Vagina (tissue), 2 donors: ENCODE results near the gene SPEF1. TPM values are rescaled to one million over a fixed set of nuclear protein-coding genes. Genes with fewer than 3 reads are reported as not detected.
A peak's percentile ranks its signal among the peaks of the same experiment; 100 is the strongest.

ENCODE experiments used
- DNase-seq, 2 donors: peaks; one replicate each; pipeline ENCODE4 v3.0.0-alpha.2; 2017; ENCODE audit errors: extremely low spot score in 2 of 2
- H3K27ac ChIP-seq: fragments of 200-600 bp; sonication (generic); one replicate; pipeline ENCODE4 v1.5.1; 2019
- H3K27me3 ChIP-seq: fragments of 200-600 bp; sonication (generic); one replicate; pipeline ENCODE4 v1.5.1; 2019
- H3K36me3 ChIP-seq, 2 donors: fragments of 200-600 bp; sonication (generic); one replicate each; pipeline ENCODE4 v1.5.1; 2017 to 2019
- H3K4me1 ChIP-seq: fragments of 200-600 bp; sonication (generic); one replicate; pipeline ENCODE4 v1.5.1; 2019
- H3K4me3 ChIP-seq, 2 donors: fragments of 200-600 bp; sonication (generic); 1 replicate in 1 of 2; 2 replicates in 1 of 2; pipeline ENCODE4 v1.5.1; 2016 to 2019
- H3K9me3 ChIP-seq: fragments of 200-600 bp; sonication (generic); one replicate; pipeline ENCODE4 v1.5.1; 2019
- POLR2A ChIP-seq, 2 donors: fragments of 450-650 bp; IDR thresholded peaks; one replicate each; pipeline ENCODE4 v1.6.1; 2017; ENCODE audit warnings: antibody characterized with exemption in 2 of 2, mild to moderate bottlenecking in 2 of 2, moderate library complexity in 2 of 2
- POLR2AphosphoS5 ChIP-seq, 2 donors: sonication (generic); formaldehyde crosslinking; IDR thresholded peaks; one replicate each; pipeline ENCODE4 v1.9.0; 2017; ENCODE audit warnings: antibody characterized with exemption in 2 of 2, mild to moderate bottlenecking in 2 of 2, low read depth in 1 of 2; ENCODE audit not compliant: insufficient read depth in 1 of 2
- intact Hi-C: fragments of 100-400 bp; cut with DNase I; formaldehyde crosslinking; loops from one replicate; pipeline ENCODE4 v1.15.1; 2023
- total RNA-seq: library from RNA; depleted of rRNA; stranded (reverse); fragments of >200 nt; gene quantifications from one replicate; pipeline ENCODE4 v1.2.3, GENCODE V29; 2016
- TF ChIP-seq, protein P1 (sequence below), 3 experiments: fragments of 450-650 bp in 2 of 3; fragments of 200-600 bp in 1 of 3; sonication (generic) in 1 of 3; IDR thresholded peaks; one replicate each; pipeline ENCODE4 v1.5.1; 2017 to 2019; ENCODE audit warnings: antibody characterized with exemption in 3 of 3, mild to moderate bottlenecking in 2 of 3, moderate library complexity in 2 of 3

Gene SPEF1
- total RNA-seq, 1 donor from 2014 or later = not detected

- no peaks in the 10 kb centered on the region for H3K27me3 ChIP-seq
- H3K4me1 ChIP-seq = peaks cover 52% of the 10 kb centered on the region
- TF ChIP-seq POLR2AphosphoS5 (IDR thresholded peaks at IDR 0.05; ENCODE audit: insufficient read depth in 1 of 2, low read depth in 1 of 2) (no peak), POLR2A (IDR thresholded peaks at IDR 0.05) (no peak)
- TF ChIP-seq, protein P1, sequence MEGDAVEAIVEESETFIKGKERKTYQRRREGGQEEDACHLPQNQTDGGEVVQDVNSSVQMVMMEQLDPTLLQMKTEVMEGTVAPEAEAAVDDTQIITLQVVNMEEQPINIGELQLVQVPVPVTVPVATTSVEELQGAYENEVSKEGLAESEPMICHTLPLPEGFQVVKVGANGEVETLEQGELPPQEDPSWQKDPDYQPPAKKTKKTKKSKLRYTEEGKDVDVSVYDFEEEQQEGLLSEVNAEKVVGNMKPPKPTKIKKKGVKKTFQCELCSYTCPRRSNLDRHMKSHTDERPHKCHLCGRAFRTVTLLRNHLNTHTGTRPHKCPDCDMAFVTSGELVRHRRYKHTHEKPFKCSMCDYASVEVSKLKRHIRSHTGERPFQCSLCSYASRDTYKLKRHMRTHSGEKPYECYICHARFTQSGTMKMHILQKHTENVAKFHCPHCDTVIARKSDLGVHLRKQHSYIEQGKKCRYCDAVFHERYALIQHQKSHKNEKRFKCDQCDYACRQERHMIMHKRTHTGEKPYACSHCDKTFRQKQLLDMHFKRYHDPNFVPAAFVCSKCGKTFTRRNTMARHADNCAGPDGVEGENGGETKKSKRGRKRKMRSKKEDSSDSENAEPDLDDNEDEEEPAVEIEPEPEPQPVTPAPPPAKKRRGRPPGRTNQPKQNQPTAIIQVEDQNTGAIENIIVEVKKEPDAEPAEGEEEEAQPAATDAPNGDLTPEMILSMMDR (IDR thresholded peaks at IDR 0.05) = no peak
- peak in 1 of 2 donors; percentile 79 for DNase-seq
- H3K9me3 ChIP-seq = no peaks in the 10 kb centered on the region
- no peak overlapping the region for H3K4me3 ChIP-seq
- H3K36me3 ChIP-seq = peaks cover 0 to 46% of the 10 kb centered on the region in 2 donors
- intact Hi-C loops = no loop called here
- peak overlapping the region; percentile 95 for H3K27ac ChIP-seq
These were observed 23.5 kb upstream of the SPEF1 start for GRCh38 chr20:3804781-3805180.

- intact Hi-C loops = no loop called here
- Histone ChIP-seq H3K4me1 (peaks cover 54% of the 10 kb centered on the region), H3K27ac (peak overlapping the region; percentile 95), H3K36me3 (peaks cover 0 to 46% of the 10 kb centered on the region in 2 donors), H3K9me3 (no peaks in the 10 kb centered on the region), H3K27me3 (no peaks in the 10 kb centered on the region), H3K4me3 (no peak overlapping the region)
- TF ChIP-seq POLR2A (IDR thresholded peaks at IDR 0.05) = no peak
- no peak for DNase-seq
These were observed 23.1 kb upstream of the SPEF1 start for GRCh38 chr20:3804254-3804751.

GRCh38 chr20:3803854-3804253, 22.6 kb upstream of the SPEF1 start:
- Histone ChIP-seq H3K36me3 (peaks cover 0 to 46% of the 10 kb centered on the region in 2 donors), H3K27ac (peak overlapping the region; percentile 95), H3K4me1 (peaks cover 56% of the 10 kb centered on the region), H3K4me3 (no peak overlapping the region), H3K9me3 (no peaks in the 10 kb centered on the region), H3K27me3 (no peaks in the 10 kb centered on the region)
- peak in 1 of 2 donors; percentile 72 for DNase-seq
- TF ChIP-seq POLR2AphosphoS5 (IDR thresholded peaks at IDR 0.05; ENCODE audit: insufficient read depth in 1 of 2, low read depth in 1 of 2) (no peak), POLR2A (IDR thresholded peaks at IDR 0.05) (no peak)
- TF ChIP-seq, protein P1 (IDR thresholded peaks at IDR 0.05) = no peak
- intact Hi-C loops = no loop called here

DNA sequence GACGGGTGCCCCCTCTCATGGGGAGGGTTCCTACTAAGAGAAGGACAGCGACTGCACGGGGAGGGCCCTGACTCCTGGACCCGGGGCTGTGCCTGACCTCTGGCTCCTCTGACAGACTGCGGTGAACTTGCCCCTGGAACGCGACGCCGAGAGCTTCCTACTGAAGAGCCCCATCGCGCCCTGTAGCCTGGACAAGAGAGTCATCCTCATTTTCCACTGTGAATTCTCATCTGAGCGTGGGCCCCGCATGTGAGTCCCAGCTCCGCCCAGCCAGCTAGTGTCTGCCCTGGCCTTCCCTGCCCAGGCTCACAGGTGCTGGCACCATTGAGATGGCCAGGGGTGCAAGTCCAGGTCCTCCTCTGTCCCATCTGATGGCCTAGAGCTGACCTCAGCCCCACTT, 22.0 kb upstream of the SPEF1 start:
- Histone ChIP-seq H3K36me3 (peaks cover 0 to 46% of the 10 kb centered on the region in 2 donors), H3K9me3 (no peaks in the 10 kb centered on the region), H3K4me1 (peaks cover 56% of the 10 kb centered on the region), H3K27me3 (no peaks in the 10 kb centered on the region), H3K4me3 (no peak overlapping the region), H3K27ac (peak overlapping the region; percentile 95)
- TF ChIP-seq, protein P1 (IDR thresholded peaks at IDR 0.05) = no peak
- TF ChIP-seq POLR2A (IDR thresholded peaks at IDR 0.05) (no peak), POLR2AphosphoS5 (IDR thresholded peaks at IDR 0.05; ENCODE audit: insufficient read depth in 1 of 2, low read depth in 1 of 2) (no peak)
- DNase-seq = peak in 1 of 2 donors; percentile 85
- intact Hi-C loops = no loop called here

DNA sequence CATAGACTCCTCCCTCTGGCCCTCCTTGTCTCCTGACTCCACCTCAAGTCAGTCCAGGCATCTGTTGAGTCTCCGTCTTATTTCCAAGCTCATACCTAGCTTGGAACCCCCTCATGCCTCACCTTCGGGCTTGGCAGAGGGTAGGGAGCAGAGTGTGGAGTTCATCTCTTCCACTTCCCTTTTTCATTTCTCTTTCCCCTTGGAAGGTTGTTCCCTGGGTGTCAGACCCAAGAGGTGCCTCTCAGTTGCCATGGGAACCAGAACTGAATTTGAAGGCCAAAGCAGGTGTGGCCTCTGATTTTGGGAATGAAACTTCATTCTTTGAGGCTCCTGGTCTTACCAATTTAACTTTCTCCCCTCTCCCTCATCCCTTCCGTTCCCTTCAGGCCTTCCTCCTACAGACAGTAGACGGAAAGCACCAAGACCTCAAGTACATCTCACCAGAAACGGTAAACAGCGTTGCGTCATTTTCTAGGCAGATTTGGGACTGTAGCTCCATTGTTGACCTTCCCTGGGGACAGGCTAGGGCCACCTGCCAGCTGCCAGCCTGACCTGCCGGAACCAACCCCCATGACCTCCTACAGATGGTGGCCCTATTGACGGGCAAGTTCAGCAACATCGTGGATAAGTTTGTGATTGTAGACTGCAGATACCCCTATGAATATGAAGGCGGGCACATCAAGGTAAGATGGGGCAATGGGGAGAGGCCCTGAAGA, 21.4 kb upstream of the SPEF1 start:
- peaks cover 56% of the 10 kb centered on the region for H3K4me1 ChIP-seq
- H3K9me3 ChIP-seq = no peaks in the 10 kb centered on the region
- no peak overlapping the region for H3K4me3 ChIP-seq
- no peaks in the 10 kb centered on the region for H3K27me3 ChIP-seq
- DNase-seq = no peak
- H3K27ac ChIP-seq = no peak overlapping the region
- intact Hi-C loops = no loop called here
- peaks cover 0 to 46% of the 10 kb centered on the region in 2 donors for H3K36me3 ChIP-seq
- TF ChIP-seq, protein P1 (IDR thresholded peaks at IDR 0.05) = no peak
- no peak for TF ChIP-seq POLR2AphosphoS5 (IDR thresholded peaks at IDR 0.05; ENCODE audit: insufficient read depth in 1 of 2, low read depth in 1 of 2)
- no peak for TF ChIP-seq POLR2A (IDR thresholded peaks at IDR 0.05)
